Measurements from ENCODE around the gene TSC1. TPM values are rescaled to one million over a fixed set of nuclear protein-coding genes. Genes with fewer than 3 reads are reported as not detected.

Gene TSC1
- 15.0 and 23.3 TPM in 2 replicates for total RNA-seq

DNA sequence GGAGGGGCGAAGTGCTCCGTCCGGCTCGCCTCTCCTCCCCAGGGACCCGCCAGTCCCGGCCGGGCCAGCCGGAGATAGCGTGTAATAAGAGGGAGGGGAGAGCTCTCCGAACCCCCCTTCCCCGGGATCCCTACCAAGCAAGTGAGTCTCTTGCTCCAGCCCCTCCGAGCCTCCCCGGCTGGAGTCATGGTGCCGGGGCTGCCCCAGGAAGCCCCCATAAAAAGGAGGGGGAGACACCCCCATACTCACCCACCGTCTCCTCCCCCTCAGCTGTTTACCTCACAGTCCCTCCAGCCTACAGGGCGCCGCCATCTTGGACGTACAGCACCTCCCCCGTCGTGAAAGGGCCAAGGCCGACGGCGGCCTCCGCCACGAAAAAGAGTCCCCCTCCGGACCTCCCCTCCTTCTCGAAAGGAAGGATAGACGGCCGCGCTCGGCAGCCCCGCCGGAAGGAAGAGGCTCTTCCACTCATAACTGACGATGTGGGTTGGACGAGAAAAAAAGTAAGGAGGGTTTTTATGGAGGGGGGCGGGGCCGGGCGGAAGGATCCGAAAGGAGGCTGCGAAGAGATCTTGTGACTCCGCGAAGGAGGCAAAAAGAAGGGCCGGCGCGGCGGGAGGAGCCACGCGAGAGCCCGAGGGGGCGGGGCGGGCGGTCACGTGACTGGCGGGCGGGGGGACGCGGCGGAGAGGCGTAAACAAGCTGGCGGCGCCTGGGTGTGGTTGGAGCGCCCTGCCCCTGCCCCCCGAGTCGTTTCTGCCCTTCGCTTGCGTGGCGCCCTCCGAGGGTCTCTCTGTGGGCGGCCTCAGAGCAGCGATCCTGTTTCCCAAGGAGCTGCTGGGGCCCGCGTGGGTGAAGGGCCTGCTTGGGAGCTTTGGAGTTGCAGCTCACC, at the start of gene TSC1:
Gene TSC1, minus strand, starts transcription at position 323 of the 892 bp plus-strand sequence. CDS start 15,744 bp downstream, outside the sequence.
- DNase-seq (ENCODE audit: low read depth in 2 of 2), result peak; percentile 82 to 96

DNA sequence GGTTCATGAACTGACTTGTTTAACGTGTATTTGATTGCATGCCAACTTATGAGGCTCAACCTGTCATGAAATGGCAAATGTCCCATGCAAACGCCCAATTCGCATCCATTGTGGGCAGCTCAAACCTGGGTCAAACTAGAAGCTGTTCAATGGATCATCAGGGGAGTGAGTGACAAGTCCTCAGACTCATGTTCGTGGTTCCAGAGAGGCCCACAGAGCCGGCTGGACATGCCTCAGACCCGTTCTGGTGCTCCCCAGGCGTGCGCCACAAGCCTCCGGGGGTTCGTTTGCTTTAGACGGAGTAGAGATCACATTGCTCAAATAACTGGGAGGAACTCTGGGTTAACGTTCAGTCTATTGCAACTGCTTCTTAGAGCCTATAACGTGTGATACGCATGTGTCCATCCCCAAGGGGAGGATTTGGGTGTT, 49.1 kb upstream of the TSC1 start:
- DNase-seq (ENCODE audit: low read depth in 2 of 2), result no peak

DNA sequence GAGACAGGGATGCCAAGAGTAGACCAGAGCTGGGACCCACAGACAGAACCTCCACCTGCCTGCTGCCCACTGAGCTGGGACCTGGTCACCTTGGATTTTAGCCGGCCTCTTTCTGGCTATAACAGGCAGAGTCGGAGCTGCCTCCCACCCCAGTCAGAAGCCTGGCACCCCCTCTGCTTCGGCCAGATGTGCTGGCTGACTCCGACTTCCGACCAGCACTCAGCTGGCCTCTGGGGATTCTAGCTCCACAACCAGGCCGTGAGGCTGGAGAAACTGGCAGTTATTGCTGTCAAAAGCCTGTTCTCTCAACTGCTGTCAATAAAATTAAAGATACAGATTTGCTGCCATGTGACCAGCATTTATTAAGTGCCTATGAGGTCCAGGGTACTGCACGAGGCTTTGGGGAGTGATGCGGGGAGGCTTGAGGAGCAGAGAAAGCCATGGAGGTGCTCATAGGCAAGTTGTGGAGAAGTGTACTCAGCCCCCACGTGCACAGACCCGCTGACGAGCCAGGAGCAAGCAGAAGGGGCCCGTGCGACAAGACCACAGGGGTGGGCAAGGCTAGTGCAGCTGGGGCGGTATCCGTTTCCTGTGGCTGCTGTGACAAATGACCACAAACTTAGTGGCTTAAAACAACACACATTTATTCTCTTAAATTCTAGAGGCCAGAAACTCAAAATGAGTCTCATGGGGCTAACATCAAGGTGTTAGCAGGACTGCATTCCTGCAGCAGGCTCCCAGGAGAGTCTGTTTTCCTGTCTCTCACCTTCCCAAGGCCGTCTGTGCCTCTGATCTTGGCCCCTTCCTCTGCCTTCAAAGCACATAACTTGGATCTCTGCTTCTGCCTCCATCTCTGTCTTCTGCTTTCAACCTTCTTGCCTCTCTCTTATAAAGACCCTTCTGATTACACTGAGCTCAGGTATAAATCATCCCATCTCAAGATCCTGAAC, 47.2 kb upstream of the TSC1 start:
- no peak for DNase-seq (ENCODE audit: low read depth in 2 of 2)

DNA sequence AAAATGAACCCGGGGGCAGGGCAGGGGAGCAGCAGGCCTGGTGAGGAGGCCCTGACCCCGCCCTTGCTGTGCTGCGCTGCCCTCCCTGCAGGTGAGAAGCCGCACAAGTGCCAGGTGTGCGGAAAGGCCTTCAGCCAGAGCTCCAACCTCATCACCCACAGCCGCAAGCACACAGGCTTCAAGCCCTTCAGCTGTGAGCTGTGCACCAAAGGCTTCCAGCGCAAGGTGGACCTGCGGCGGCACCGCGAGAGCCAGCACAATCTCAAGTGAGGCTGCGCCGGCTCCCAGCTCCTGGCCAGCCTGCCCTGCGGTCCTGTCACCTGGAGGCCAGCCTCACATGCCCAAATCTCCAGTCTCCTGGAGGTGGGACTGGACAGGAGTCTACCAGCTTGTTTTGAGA, 46.4 kb upstream of the TSC1 start:
- no peak for DNase-seq (ENCODE audit: low read depth in 2 of 2)

DNA sequence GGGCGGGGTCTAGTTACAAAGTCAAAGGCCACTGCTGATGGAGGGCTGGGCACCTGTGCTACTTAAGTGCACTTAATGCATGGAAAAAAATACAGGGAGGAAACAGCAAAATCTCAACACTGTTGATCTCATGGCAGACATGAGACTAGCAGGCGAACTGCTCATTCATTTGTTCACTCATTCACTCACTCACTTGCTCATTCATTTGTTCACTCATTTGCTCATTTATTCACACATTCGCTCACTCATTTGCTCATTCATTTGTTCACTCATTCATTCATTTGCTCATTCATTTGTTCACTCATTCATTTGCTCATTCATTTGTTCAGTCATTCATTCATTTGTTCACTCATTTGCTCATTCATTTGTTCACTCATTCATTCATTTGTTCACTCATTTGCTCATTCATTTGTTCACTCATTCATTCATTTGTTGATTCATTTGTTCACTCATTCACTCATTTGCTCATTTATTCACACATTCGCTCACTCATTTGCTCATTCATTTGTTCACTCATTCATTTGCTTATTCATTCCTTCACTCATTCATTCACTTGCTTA, 45.7 kb upstream of the TSC1 start:
- DNase-seq (ENCODE audit: low read depth in 2 of 2), result peak in 1 of 2 donors; percentile 9

DNA sequence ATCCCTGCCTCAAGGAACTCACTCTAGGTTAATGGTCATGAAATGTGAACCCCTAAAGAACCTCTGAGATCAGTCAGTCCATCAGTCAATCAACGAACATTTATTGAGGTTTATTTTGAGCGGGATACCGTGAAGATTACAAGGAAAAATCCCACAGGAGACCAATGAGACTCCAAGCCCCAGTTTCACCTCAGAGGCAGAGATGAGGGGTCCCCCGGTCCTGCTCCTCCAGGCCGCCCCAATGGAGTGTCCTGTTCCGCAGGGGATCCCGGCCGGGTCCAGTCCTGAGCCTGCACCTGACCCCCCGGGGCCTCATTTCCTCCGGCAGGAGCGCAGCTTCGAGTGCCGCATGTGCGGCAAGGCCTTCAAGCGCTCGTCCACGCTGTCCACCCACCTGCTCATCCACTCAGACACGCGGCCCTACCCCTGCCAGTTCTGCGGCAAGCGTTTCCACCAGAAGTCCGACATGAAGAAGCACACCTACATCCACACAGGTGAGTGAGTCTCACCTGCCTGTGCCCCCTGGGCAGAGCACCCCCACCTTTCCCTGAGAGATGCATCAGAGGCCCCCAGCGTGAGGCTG, 45.1 kb upstream of the TSC1 start:
- no peak for DNase-seq (ENCODE audit: low read depth in 2 of 2)

DNA sequence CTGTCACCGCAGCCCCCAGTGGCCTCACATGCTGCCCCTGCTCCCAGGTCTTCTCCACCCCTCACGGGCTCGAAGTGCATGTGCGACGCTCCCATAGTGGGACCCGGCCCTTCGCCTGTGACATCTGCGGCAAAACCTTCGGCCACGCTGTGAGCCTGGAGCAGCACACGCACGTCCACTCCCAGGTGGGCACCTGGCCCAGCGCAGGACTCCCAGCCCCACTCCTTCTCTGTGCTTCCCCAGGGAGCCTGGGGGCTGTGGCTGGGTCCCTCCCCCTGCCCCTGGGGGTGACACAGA, 44.5 kb upstream of the TSC1 start:
- DNase-seq (ENCODE audit: low read depth in 2 of 2), result no peak

DNA sequence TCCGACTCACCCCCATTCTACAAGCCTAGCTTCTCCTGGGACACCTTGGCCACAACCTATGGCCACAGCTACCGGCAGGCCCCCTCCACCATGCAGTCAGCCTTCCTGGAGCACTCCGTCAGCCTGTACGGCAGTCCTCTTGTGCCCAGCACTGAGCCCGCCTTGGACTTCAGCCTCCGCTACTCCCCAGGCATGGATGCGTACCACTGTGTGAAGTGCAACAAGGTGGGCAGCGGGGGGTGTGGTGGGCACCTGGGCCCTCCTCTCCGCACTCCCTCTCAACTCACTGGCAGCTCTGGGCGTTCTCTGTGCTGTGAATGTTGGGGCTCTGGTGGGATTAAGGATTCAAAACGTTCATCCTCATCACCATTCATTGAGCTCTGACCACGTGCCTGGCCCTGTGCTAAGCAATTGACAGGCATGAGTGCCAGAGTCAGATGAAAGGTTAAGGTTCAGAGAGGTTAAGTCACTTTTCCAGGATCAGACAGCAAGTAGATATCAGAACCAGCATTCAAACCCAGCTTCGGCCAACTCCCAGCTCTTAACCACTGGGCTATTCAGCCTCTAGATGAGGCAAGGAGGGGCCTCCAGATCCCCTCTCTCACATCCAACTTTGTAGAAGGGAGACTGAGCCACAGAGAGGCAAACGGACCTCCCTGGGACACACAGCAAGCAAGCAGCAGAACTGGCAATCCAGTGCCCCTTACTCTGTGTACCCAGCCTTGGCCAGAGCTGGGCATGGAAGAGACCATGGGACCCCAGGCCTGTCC, 44.0 kb upstream of the TSC1 start:
- no peak for DNase-seq (ENCODE audit: low read depth in 2 of 2)

DNA sequence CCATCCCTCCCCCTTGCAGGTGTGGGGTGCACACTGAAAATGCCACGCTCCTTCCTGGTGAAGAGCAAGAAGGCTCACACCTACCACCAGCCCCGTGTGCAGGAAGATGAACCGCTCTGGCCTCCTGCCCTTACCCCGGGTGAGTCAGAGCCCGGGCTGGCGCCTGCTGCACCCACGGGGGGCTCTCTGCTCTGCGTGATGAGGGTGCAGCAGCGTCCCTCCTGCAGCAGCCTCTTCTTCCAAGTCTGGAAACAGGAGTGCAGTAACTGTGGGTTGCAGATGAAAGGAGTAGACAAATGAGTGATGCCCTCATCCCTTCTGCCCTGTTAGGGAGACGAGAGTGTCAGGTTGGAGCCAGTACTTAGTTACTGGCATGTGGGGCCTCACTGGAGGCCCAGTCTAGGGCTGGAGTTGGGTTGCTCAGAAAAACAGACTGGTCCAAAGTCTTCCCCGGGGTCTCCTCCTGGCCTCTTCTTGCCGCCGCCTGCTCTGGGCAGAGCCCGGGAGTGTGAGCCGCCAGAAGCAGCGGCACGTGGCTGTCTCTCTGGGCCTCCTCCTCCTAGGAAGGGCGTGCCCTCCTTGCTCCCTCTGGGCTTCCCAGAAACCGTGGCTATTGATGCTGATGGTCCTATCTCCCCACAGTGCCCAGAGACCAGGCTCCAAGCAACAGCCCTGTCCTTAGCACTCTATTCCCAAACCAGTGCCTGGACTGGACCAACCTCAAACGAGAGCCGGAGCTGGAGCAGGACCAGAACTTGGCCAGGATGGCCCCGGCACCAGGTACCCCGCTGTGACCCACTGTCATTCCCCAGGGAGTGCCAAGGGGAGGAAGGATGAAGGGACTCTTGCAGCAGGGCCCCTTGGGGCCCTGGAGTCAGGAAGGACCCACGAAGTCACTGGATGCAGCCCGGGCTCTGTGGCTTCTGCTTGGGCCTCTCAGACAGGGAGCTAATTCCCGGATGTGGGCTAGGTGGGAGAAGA, 42.5 kb upstream of the TSC1 start:
- no peak for DNase-seq (ENCODE audit: low read depth in 2 of 2)

DNA sequence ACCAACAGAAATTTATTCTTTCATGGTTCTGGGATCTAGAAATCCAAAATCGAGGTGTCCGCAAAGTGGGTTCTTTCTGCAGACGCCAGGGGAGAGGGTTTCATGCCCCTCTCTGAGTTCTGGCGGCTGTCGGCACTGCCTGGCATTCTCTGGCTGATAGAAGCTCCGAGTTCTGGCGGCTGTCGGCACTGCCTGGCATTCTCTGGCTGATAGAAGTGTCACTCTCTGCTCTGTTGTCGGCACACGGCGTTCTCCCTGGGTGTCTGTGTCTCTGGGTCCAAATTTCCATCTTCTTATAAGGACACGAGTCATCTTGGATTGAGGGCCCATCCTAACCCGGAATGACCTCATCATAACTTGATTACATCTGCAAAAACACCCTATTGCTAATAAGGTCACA, 41.7 kb upstream of the TSC1 start:
- DNase-seq (ENCODE audit: low read depth in 2 of 2), result no peak

DNA sequence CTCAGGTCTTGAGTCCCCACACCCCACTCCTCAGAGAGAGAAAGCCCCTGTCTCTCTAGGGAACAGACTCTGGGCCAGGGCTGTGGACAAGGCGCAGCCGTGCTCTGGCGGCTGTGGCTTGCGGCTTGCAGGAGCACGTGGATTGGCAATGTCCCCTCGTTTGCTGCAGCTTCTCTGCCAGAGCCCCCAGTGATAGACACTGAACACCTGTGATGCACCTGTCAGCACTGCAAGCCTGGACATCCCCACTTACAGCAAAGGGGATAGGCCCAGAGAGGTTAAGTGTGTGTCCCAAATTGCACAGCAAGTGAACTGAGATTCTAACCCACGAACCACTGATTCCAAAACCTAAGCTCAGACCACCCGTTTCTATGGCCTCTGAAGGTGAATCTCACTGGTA, 41.1 kb upstream of the TSC1 start:
- DNase-seq (ENCODE audit: low read depth in 2 of 2), result no peak

DNA sequence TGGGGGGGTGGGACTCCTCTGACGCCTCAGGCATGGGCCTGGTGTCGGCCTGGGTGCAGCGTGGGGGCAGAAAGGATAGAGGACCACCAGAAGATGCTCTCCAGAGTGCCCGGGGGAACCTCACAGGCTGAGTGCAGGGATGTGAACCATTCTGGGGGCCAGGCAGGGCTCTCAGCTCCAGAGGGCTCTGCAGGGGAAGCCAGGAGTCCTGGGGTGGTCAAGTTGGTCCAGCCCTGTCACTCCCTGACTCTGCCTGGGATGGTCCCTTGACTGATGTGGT, 40.6 kb upstream of the TSC1 start:
- no peak for DNase-seq (ENCODE audit: low read depth in 2 of 2)

DNA sequence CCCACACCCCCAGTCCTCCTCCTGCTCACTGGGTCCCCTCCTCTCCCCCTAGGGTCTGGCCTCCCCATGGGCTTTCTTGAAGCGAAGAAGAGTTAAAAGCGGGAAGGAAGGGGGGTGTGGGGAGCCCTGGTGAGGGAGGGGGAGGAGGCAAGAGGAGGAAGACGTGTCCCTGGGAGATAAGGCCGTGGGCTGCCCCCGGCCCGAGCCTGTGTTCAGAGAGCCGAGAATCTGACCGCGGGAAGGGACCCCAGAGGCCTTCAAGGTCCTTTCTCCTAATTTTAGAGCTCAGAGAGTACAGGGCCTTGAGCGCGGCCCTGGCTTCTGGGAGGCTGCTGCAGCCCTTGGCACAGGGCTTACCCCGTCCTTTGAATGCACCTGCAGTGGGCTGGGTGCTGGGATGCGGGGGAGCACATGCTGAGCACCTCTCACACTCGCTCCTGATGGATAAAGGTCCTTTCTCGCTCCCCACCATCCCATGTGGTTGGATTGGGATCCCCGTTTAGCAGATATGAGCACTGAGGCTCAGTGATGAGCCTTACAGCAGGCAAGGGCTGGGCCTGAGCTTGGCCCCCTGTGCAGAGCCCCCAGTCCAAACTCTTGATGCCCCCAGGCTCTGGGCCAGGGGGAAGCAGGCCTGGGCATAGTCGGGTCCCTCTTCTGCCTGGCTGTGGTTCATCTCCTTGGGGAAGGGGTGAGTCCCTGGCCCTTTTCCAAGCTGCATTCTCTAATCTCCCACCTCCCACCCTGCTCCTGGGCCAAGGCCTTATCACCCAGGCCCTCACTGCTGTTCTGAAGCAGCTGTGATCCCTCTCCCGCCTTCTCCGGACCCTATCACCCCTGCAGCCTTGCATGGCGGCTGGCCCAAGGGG, 40.0 kb upstream of the TSC1 start:
- DNase-seq (ENCODE audit: low read depth in 2 of 2), result no peak

DNA sequence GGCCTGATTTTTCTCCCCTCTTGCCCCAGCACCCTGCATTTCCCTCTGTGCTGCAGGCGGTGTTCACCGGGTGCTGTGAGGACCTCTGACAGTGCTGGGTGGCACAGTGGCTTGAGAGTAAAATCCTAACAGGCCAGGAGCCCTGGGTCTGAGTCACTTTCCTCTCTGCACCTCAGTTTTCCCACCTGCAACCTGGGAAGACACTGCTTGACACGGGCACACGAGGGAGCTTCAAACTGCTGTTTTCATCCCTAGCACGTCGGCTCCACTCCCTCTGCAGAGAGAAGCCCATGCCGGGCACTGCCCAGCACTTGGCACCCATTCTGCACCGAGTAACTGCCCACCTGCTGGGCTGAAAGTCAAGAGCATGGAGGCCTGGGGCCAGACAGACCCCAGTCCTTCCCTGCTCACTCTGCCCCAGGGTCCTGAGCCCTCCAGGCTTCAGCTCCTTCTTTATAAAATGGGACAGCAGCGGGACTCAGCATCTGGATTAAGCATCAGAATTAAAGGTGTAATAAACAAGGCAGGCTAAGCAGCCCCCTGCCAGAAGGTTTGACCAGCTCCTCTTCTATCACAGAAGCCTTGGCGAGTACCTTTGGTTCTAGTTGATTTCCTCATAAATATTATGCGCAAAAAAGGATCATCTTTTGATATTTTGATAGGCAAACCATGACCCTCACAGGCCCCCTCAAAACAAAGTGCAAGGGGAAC, 39.2 kb upstream of the TSC1 start:
- no peak for DNase-seq (ENCODE audit: low read depth in 2 of 2)

DNA sequence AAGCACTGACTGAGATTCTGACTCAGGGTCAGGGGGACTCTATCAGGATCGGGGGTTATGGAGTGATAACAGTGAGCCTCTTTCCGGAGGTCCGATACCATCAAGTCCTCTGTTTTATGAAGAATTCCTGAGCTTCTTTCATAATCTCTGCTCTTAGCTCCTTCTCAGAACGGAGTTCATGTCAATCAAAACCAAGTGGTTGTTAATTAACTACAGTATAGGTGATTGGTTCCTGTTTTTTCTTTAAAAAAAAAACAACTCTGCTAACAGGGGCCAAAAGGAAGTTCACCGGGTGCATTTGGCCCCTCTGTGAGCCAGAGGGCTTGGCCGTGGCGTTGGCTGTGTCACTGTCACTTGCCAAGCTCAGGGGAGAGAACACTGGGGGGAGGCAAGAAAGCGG, 38.0 kb upstream of the TSC1 start:
- no peak for DNase-seq (ENCODE audit: low read depth in 2 of 2)

DNA sequence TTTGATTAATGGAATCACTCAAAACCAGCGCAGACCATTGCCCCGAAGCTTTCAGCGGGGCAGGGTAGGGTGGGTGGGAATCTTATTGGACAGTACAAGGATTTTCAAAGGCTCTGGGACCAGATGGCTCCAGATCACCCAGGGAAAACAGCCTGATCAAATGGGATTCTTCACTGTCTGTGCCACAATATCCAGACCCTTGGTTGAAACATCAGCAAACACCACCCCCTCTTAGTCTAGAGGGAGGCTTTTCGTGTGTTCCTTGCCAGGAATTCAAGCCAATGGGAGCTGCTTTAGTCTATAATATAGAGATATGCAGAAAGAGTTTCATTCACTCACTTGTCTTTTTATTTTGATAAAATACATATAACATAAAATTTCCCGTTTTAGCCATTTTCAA, 35.7 kb upstream of the TSC1 start:
- no peak for DNase-seq (ENCODE audit: low read depth in 2 of 2)

DNA sequence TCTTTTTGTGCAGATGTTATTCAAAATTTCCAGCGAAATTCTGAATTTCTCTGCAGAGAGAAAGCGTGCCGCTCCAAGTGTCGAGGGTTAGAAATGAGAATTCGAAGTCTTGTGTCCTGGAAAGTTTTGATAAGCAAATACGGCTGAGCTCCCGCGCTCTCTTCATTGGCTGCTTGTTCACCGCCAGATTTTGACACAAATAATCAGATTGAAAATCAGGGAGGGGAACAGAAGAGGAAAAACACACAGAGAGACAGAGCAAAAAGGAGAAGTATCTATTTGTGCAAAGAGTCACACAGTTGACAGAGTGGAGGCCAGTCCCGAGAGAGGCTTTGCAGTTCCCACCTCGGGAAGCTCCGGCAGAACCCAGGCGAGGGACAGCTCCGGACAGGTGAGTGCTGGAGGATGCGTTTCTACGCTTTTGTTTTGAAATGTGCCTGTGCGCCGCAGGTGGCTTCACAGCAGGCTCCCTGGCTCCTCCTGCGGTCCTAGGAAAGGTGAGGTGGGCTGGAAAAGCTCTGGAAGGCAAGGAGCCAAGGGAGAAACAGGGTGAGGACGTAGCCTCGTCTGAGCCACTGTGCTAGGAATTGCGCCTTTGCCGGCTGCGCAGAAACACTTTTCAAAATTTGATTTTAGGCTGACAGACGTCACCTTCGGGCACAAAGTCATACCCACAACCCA, 34.2 kb upstream of the TSC1 start, which contains the start of gene GFI1B:
Gene GFI1B, plus strand, starts transcription at position 244 of the 681 bp plus-strand sequence. CDS start 7,985 bp downstream, outside the sequence.
- no peak for DNase-seq (ENCODE audit: low read depth in 2 of 2)

DNA sequence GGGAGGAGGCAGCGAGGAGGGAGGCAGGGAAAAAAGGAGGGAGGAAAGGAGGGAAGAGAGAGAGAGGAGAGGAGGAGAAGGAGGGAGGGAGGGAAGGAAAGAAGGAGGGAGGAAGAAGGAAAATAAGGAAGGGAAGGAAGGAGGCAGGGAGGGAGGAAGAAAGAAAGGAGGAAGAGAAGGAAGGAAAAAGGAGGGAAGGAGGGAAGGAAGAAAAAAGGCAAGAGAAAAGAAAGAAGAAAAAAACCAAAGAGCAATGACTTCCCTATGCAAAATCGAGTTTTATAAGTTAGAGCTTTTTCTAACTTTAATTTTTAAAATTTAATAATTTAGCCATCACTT, 33.7 kb upstream of the TSC1 start:
- DNase-seq (ENCODE audit: low read depth in 2 of 2), result no peak

All from dermis microvascular lymphatic vessel endothelial cell (primary cell).